NCI-H146 treated with DMSO at 0.1 percent for 48 hours (cell line): ENCODE data around the gene ILF3.
"Not testable (repeated sequence)": the region's sequence is repeated elsewhere in the genome, so short reads cannot be mapped to it uniquely, and the experiment has no call there.

ENCODE experiments used
- DNase-seq: peaks from one replicate; lab custom pipeline; 2025; ENCODE audit not compliant: unreplicated experiment; lab: John Stamatoyannopoulos, UW

Gene ILF3

GRCh38 chr19:10671922-10672321 lies 17.8 kb downstream of the ILF3 start:
- DNase-seq = not testable (repeated sequence)

- DNase-seq = not testable (repeated sequence)
Measured at GRCh38 chr19:10675214-10675613, 21.1 kb downstream of the ILF3 start.

GRCh38 chr19:10677751-10678150 lies 23.6 kb downstream of the ILF3 start:
- DNase-seq = no peak

GRCh38 chr19:10678813-10679212 lies 24.7 kb downstream of the ILF3 start:
- DNase-seq = no peak

GRCh38 chr19:10679743-10680142 lies 25.6 kb downstream of the ILF3 start:
- DNase-seq = no peak

GRCh38 chr19:10680545-10681135 lies 26.5 kb downstream of the ILF3 start:
- DNase-seq = no peak

- DNase-seq = no peak
Measured at GRCh38 chr19:10681658-10682057, 27.5 kb downstream of the ILF3 start.

GRCh38 chr19:10682397-10683063 lies 28.4 kb downstream of the ILF3 start:
- no peak for DNase-seq

GRCh38 chr19:10683064-10683426 lies 28.9 kb downstream of the ILF3 start:
- DNase-seq = no peak

GRCh38 chr19:10683582-10683981 lies 29.4 kb downstream of the ILF3 start:
- no peak for DNase-seq

GRCh38 chr19:10685210-10685609 lies 31.1 kb downstream of the ILF3 start:
- DNase-seq = no peak

- no peak for DNase-seq
Measured at GRCh38 chr19:10686193-10686592, 32.0 kb downstream of the ILF3 start.

- DNase-seq = no peak
Measured at GRCh38 chr19:10686661-10687517, 32.7 kb downstream of the ILF3 start.

- DNase-seq = no peak
Measured at GRCh38 chr19:10687518-10688288, 33.6 kb downstream of the ILF3 start.

GRCh38 chr19:10688545-10689280 lies 34.6 kb downstream of the ILF3 start:
- DNase-seq = no peak

GRCh38 chr19:10690341-10690781 lies 36.2 kb downstream of the ILF3 start:
- DNase-seq = no peak

GRCh38 chr19:10691178-10691881 lies 37.2 kb downstream of the ILF3 start:
- no peak for DNase-seq

GRCh38 chr19:10691883-10692282 lies 37.7 kb downstream of the ILF3 start:
- no peak for DNase-seq

- DNase-seq = no peak
Measured at GRCh38 chr19:10692673-10693264, 38.6 kb downstream of the ILF3 start.
